Measurements from ENCODE around the gene MRPS2. TPM values are rescaled to one million over a fixed set of nuclear protein-coding genes. Genes with fewer than 3 reads are reported as not detected.

The MRPS2 gene
- total RNA-seq, 2 donors from 2014 or later = 15.8 to 35.0 TPM

GRCh38 chr9:135498381-135499126 lies 1.9 kb upstream of the MRPS2 start:
- Histone ChIP-seq H3K9me3 (no peaks in the 10 kb centered on the region), H3K27ac (peak overlapping the region in 3 of 4 donors; percentile 67 to 89 (median 81)), H3K4me1 (peaks cover 32% of the 10 kb centered on the region), H3K4me3 (no peak overlapping the region), H3K36me3 (replicated peaks in 1 of 2; ENCODE audit: insufficient read depth in 1 of 2, low read depth in 2 of 2) (peaks cover 0 to 4% of the 10 kb centered on the region in 2 donors), H3K27me3 (no peaks in the 10 kb centered on the region)
- intact Hi-C loops (cut with DNase I) = no loop called here
- WGBS, 2 donors = 75% methylated on average over 7 to 15 of the region's 15 CpGs
- no peak for ATAC-seq
- DNase-seq = peak in 1 of 4 donors; percentile 10
- TF ChIP-seq, protein P1, sequence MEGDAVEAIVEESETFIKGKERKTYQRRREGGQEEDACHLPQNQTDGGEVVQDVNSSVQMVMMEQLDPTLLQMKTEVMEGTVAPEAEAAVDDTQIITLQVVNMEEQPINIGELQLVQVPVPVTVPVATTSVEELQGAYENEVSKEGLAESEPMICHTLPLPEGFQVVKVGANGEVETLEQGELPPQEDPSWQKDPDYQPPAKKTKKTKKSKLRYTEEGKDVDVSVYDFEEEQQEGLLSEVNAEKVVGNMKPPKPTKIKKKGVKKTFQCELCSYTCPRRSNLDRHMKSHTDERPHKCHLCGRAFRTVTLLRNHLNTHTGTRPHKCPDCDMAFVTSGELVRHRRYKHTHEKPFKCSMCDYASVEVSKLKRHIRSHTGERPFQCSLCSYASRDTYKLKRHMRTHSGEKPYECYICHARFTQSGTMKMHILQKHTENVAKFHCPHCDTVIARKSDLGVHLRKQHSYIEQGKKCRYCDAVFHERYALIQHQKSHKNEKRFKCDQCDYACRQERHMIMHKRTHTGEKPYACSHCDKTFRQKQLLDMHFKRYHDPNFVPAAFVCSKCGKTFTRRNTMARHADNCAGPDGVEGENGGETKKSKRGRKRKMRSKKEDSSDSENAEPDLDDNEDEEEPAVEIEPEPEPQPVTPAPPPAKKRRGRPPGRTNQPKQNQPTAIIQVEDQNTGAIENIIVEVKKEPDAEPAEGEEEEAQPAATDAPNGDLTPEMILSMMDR (IDR thresholded peaks at IDR 0.05) = no peak
- TF ChIP-seq POLR2A (IDR thresholded peaks at IDR 0.05) = no peak

GRCh38 chr9:135499326-135500070 lies 984 bp upstream of the MRPS2 start:
- peak; percentile 85 for ATAC-seq
- 0% methylated on average over 14 to 56 of the region's 58 CpGs for WGBS, 2 donors

GRCh38 chr9:135500071-135500524 lies 384 bp upstream of the MRPS2 start:
- Histone ChIP-seq H3K36me3 (replicated peaks in 1 of 2; ENCODE audit: insufficient read depth in 1 of 2, low read depth in 2 of 2) (peaks cover 7 to 10% of the 10 kb centered on the region in 2 donors), H3K27ac (peak overlapping the region; percentile 60 to 89 (median 74)), H3K9me3 (no peaks in the 10 kb centered on the region), H3K4me1 (peaks cover 32% of the 10 kb centered on the region), H3K4me3 (peak overlapping the region; percentile 94 to 96), H3K27me3 (no peaks in the 10 kb centered on the region)
- TF ChIP-seq, protein P1 (IDR thresholded peaks at IDR 0.05) = no peak
- TF ChIP-seq POLR2A (IDR thresholded peaks at IDR 0.05) = no peak
- WGBS, 2 donors = 0% methylated on average over 6 to 25 of the region's 29 CpGs
- ATAC-seq = peak; percentile 22
- DNase-seq = no peak
- intact Hi-C loops (cut with DNase I) = no loop called here

More at GRCh38 chr9:135499326-135500070, 984 bp upstream of the MRPS2 start:
- Histone ChIP-seq H3K27ac (peak overlapping the region; percentile 60 to 89 (median 74)), H3K36me3 (replicated peaks in 1 of 2; ENCODE audit: insufficient read depth in 1 of 2, low read depth in 2 of 2) (peaks cover 7 to 10% of the 10 kb centered on the region in 2 donors), H3K4me3 (peak overlapping the region; percentile 94 to 96), H3K4me1 (peaks cover 32% of the 10 kb centered on the region), H3K9me3 (no peaks in the 10 kb centered on the region), H3K27me3 (no peaks in the 10 kb centered on the region)
- DNase-seq = peak; percentile 96 to 97 (median 96)
- TF ChIP-seq POLR2A (IDR thresholded peaks at IDR 0.05) = peak in 2 of 3 donors; percentile 60 to 62
- TF ChIP-seq, protein P1 (IDR thresholded peaks at IDR 0.05) = peak in 1 of 7 experiments; percentile 30
- intact Hi-C loops (cut with DNase I) = no loop called here

- Histone ChIP-seq H3K27ac (peak overlapping the region in 3 of 4 donors; percentile 67 to 89 (median 81)), H3K27me3 (no peaks in the 10 kb centered on the region), H3K36me3 (replicated peaks in 1 of 2; ENCODE audit: insufficient read depth in 1 of 2, low read depth in 2 of 2) (peaks cover 7 to 10% of the 10 kb centered on the region in 2 donors), H3K4me1 (peaks cover 32% of the 10 kb centered on the region), H3K4me3 (peak overlapping the region; percentile 94 to 96), H3K9me3 (no peaks in the 10 kb centered on the region)
- intact Hi-C loops (cut with DNase I) = no loop called here
- DNase-seq = peak in 1 of 4 donors; percentile 58
- no peak for ATAC-seq
- WGBS, 2 donors = 42 to 48% methylated on average over 16 to 38 of the region's 38 CpGs
- TF ChIP-seq POLR2A (IDR thresholded peaks at IDR 0.05) = no peak
- TF ChIP-seq, protein P1 (IDR thresholded peaks at IDR 0.05) = no peak
Observed at GRCh38 chr9:135501261-135502167, 1.0 kb downstream of the MRPS2 start.

Measured in body of pancreas (tissue), 4 donors.